ENCODE measurements around the gene GTF3C5.

DNA sequence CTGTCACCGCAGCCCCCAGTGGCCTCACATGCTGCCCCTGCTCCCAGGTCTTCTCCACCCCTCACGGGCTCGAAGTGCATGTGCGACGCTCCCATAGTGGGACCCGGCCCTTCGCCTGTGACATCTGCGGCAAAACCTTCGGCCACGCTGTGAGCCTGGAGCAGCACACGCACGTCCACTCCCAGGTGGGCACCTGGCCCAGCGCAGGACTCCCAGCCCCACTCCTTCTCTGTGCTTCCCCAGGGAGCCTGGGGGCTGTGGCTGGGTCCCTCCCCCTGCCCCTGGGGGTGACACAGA lies 41.8 kb upstream of the GTF3C5 start:
- TF ChIP-seq GATA2 (IDR thresholded peaks at IDR 0.05; ENCODE audit: low read depth, low read length) (no peak), GATA3 (IDR thresholded peaks at IDR 0.05; ENCODE audit: low read depth, low read length) (no peak)

All from SH-SY5Y (cell line).